ENCODE data around the gene BBX.

BBX gene

GRCh38 chr3:107718547-107718946 lies 195.8 kb downstream of the BBX start:
- no peaks in the 10 kb centered on the region for H3K27me3 ChIP-seq
- H3K9me3 ChIP-seq, result no peaks in the 10 kb centered on the region
- H3K4me1 ChIP-seq, result peaks cover 0 to 23% (median 0%) of the 10 kb centered on the region in 4 donors
- DNase-seq, result no peak
- intact Hi-C loops (cut with DNase I; ENCODE audit: low total_unique reads), result no loop called here
- TF ChIP-seq, protein P1, sequence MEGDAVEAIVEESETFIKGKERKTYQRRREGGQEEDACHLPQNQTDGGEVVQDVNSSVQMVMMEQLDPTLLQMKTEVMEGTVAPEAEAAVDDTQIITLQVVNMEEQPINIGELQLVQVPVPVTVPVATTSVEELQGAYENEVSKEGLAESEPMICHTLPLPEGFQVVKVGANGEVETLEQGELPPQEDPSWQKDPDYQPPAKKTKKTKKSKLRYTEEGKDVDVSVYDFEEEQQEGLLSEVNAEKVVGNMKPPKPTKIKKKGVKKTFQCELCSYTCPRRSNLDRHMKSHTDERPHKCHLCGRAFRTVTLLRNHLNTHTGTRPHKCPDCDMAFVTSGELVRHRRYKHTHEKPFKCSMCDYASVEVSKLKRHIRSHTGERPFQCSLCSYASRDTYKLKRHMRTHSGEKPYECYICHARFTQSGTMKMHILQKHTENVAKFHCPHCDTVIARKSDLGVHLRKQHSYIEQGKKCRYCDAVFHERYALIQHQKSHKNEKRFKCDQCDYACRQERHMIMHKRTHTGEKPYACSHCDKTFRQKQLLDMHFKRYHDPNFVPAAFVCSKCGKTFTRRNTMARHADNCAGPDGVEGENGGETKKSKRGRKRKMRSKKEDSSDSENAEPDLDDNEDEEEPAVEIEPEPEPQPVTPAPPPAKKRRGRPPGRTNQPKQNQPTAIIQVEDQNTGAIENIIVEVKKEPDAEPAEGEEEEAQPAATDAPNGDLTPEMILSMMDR (IDR thresholded peaks at IDR 0.05), result no peak
- H3K36me3 ChIP-seq, result peaks cover 0 to 5% (median 4%) of the 10 kb centered on the region in 3 donors
- H3K4me3 ChIP-seq, result no peak overlapping the region
- H3K27ac ChIP-seq, result no peak overlapping the region

GRCh38 chr3:107727102-107727501 lies 204.3 kb downstream of the BBX start:
- no peaks in the 10 kb centered on the region for H3K9me3 ChIP-seq
- H3K36me3 ChIP-seq, result peaks cover 11 to 25% (median 18%) of the 10 kb centered on the region in 3 donors
- H3K4me3 ChIP-seq, result no peak overlapping the region
- no peaks in the 10 kb centered on the region for H3K27me3 ChIP-seq
- TF ChIP-seq, protein P1 (IDR thresholded peaks at IDR 0.05), result no peak
- no peak for DNase-seq
- H3K27ac ChIP-seq, result no peak overlapping the region
- intact Hi-C loops (cut with DNase I; ENCODE audit: low total_unique reads), result no loop called here
- no peaks in the 10 kb centered on the region for H3K4me1 ChIP-seq

GRCh38 chr3:107729686-107730085 lies 206.9 kb downstream of the BBX start:
- intact Hi-C loops (cut with DNase I; ENCODE audit: low total_unique reads), result no loop called here
- peaks cover 11 to 25% (median 18%) of the 10 kb centered on the region in 3 donors for H3K36me3 ChIP-seq
- H3K27me3 ChIP-seq, result no peaks in the 10 kb centered on the region
- no peak overlapping the region for H3K27ac ChIP-seq
- DNase-seq, result no peak
- TF ChIP-seq, protein P1 (IDR thresholded peaks at IDR 0.05), result no peak
- no peaks in the 10 kb centered on the region for H3K4me1 ChIP-seq
- H3K9me3 ChIP-seq, result no peaks in the 10 kb centered on the region
- no peak overlapping the region for H3K4me3 ChIP-seq

DNA sequence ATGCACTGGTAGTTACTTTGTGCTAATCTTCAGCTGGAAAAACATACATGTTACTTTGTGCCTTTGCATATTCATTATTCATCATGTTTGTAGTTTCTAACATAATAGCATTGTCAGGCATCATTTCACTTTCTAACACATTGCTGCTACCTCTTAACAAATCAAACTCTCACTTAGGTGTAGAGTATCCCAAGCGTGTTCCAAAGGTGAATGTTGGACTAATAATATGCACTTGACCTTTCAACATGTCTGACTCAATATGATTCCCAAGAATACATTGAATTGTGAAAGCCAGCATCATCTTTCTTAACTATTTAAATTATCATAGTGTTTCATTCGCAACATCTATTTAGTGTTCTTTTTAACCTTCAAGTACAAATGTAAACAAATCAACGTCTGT lies 211.6 kb downstream of the BBX start:
- DNase-seq, result no peak
- Histone ChIP-seq H3K4me1 (no peaks in the 10 kb centered on the region), H3K27ac (no peak overlapping the region), H3K9me3 (no peaks in the 10 kb centered on the region), H3K36me3 (peaks cover 5 to 16% (median 7%) of the 10 kb centered on the region in 3 donors), H3K27me3 (no peaks in the 10 kb centered on the region), H3K4me3 (no peak overlapping the region)
- TF ChIP-seq, protein P1 (IDR thresholded peaks at IDR 0.05), result no peak
- intact Hi-C loops (cut with DNase I; ENCODE audit: low total_unique reads), result no loop called here

DNA sequence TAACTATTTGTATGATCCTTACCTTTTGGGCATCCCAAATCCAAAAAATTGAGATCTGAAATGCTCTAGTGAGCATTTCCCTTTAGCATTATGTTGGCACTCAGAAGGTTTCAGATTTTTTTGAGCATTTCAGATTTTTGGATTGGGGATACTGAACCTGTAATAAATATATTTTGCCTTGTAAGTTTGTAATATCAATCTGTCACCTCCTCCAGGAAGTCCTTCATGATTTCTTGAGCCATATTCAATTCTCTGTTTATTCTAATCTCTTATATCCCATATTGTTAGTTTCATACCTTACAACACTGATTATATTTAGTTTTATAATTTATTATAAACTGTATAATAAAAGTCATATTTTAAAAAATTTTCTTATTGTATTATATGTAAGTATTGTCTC lies 215.2 kb downstream of the BBX start:
- intact Hi-C loops (cut with DNase I; ENCODE audit: low total_unique reads), result no loop called here

More for the DNA sequence above, 215.2 kb downstream of the BBX start:
- H3K4me3 ChIP-seq, result no peak overlapping the region
- DNase-seq, result no peak
- H3K27me3 ChIP-seq, result no peaks in the 10 kb centered on the region
- no peak overlapping the region for H3K27ac ChIP-seq
- TF ChIP-seq, protein P1 (IDR thresholded peaks at IDR 0.05), result no peak
- H3K9me3 ChIP-seq, result no peaks in the 10 kb centered on the region
- H3K36me3 ChIP-seq, result peaks cover 0 to 6% (median 0%) of the 10 kb centered on the region in 3 donors
- H3K4me1 ChIP-seq, result no peaks in the 10 kb centered on the region

Measured in tibial artery (tissue), 4 donors.